Nephron progenitor cell (in vitro differentiated cells): ENCODE data around the gene EVA1B.
A peak's percentile ranks its signal among the peaks of the same experiment; 100 is the strongest.

ENCODE experiments used
- DNase-seq: peaks from one replicate; pipeline ENCODE4 v3.0.0; 2021
- H3K27ac Mint-ChIP-seq: 2 replicates; pipeline ENCODE4 v1.8.0; 2021; ENCODE audit warnings: mild to moderate bottlenecking, moderate library complexity, mixed read lengths
- H3K27me3 Mint-ChIP-seq: 2 replicates; pipeline ENCODE4 v1.8.0; 2021; ENCODE audit warnings: mild to moderate bottlenecking, low read depth, mixed read lengths; ENCODE audit not compliant: poor library complexity
- H3K36me3 Mint-ChIP-seq: 2 replicates; pipeline ENCODE4 v1.8.0; 2021; ENCODE audit warnings: low read depth, mixed read lengths
- H3K4me1 Mint-ChIP-seq: 2 replicates; pipeline ENCODE4 v1.8.0; 2021; ENCODE audit warnings: mixed read lengths
- H3K4me3 Mint-ChIP-seq: 2 replicates; pipeline ENCODE4 v1.8.0; 2021; ENCODE audit warnings: mild to moderate bottlenecking, moderate library complexity, mixed read lengths
- H3K9me3 Mint-ChIP-seq: 2 replicates; pipeline ENCODE4 v1.8.0; 2021; ENCODE audit warnings: mild to moderate bottlenecking, moderate library complexity, mixed read lengths
- CTCF ChIP-seq: fragments of 200-600 bp; sonication (generic); IDR thresholded peaks from 2 replicates; pipeline ENCODE4 v1.5.0; 2021; ENCODE audit warnings: antibody characterized with exemption

EVA1B gene, protein sequence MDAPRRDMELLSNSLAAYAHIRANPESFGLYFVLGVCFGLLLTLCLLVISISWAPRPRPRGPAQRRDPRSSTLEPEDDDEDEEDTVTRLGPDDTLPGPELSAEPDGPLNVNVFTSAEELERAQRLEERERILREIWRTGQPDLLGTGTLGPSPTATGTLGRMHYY

DNA sequence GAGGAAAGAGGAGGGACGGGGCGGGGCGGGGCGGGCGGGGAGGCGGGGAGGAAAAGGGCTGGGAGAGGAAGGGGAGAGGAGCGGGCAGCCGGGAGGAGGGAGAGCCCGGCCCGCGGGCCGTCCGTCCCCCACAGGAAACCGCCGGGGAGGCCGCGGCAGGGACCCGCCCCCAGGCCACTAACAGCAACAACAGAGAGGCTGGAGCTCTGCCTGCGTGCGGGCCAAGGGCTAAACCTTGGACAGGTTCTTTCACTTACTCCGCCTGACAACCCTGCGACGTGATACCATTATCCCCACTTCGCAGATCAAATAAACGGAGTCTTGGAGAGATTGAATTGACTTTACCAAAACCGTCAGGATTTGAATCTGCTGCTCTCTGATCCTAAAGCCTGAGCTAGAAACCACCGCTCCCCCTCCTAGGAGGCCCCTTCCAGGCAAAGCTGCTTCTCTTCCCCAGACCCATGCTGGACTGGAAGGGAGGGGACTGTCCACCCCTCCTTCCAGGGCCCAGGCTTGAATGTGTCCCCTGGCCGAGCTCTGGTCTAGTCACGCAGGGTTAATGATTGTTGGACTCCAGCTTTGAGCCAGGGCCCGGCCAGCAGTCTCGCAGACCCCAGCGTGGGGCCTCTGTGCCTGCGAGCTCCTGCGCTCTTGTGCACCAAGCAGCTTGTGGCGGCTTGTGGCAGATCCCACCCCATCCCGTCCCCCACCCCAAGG lies at the start of gene EVA1B:
EVA1B (minus strand) TSS at position 10 of the 717 bp plus-strand sequence. CDS start 608 bp downstream, outside the sequence.
- Mint-ChIP-seq H3K4me1 (peaks cover 60% of the 10 kb centered on the region), H3K9me3 (no peaks in the 10 kb centered on the region), H3K27ac (peak within 1 kb of the TSS; percentile 98), H3K36me3 (peaks cover 4% of the 10 kb centered on the region), H3K4me3 (peak within 1 kb of the TSS; percentile 85), H3K27me3 (peaks cover 17% of the 10 kb centered on the region)
- DNase-seq = peak; percentile 76
- TF ChIP-seq CTCF = no peak

DNA sequence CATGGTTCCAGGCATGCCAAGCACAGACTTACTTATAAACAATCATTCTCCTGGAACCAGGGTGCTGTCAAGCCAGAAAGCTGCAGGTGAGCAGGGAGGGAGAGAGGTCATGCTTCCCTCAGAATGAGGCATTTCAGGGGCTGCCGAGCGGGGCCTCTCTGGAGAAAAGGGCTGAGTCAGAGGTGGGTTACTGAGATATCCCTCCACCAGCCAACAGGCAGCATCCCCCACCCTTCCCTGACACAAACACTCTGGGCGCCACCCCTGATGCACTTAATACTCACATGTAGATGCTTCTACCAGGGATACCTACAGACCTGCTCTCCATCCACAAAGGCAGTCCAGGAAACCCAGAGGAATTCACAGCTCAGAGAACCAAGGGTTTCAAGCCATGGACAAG lies 49.2 kb upstream of the EVA1B start:
- Mint-ChIP-seq H3K36me3 (no peaks in the 10 kb centered on the region), H3K27ac (peak overlapping the region; percentile 68), H3K27me3 (no peaks in the 10 kb centered on the region), H3K9me3 (no peaks in the 10 kb centered on the region), H3K4me1 (peaks cover 59% of the 10 kb centered on the region), H3K4me3 (no peak overlapping the region)
- no peak for TF ChIP-seq CTCF
- DNase-seq = no peak

GRCh38 chr1:36369061-36369861 lies 45.8 kb upstream of the EVA1B start:
- Mint-ChIP-seq H3K27me3 (no peaks in the 10 kb centered on the region), H3K36me3 (peaks cover 7% of the 10 kb centered on the region), H3K9me3 (no peaks in the 10 kb centered on the region), H3K4me1 (peaks cover 75% of the 10 kb centered on the region), H3K4me3 (no peak overlapping the region), H3K27ac (peak overlapping the region; percentile 16)
- TF ChIP-seq CTCF = peak; percentile 84
- DNase-seq = peak; percentile 94

GRCh38 chr1:36367798-36368197 lies 44.4 kb upstream of the EVA1B start:
- Mint-ChIP-seq H3K27ac (no peak overlapping the region), H3K27me3 (no peaks in the 10 kb centered on the region), H3K4me3 (no peak overlapping the region), H3K9me3 (no peaks in the 10 kb centered on the region), H3K4me1 (peaks cover 61% of the 10 kb centered on the region), H3K36me3 (peaks cover 13% of the 10 kb centered on the region)
- no peak for TF ChIP-seq CTCF
- no peak for DNase-seq

DNA sequence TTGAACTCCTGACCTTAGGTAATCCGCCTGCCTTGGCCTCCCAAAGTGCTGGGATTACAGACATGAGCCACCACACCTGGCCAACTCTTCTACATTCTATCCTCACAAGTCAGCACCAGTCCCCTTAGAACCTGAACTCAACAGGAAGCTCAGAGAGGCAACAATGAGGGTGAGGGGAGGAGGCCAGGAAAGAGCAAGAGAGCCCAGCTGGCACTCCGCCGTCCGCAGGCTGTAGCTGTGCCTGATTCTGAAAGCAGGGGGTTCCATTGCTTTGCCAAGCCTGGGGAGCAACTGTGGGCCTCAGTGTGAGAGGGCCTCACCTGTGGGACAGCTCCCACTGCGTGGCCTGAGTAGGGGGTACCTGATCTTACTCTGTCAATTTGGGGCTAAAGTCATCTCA lies 43.6 kb upstream of the EVA1B start:
- Mint-ChIP-seq H3K27ac (no peak overlapping the region), H3K36me3 (peaks cover 17% of the 10 kb centered on the region), H3K27me3 (no peaks in the 10 kb centered on the region), H3K4me1 (peaks cover 55% of the 10 kb centered on the region), H3K9me3 (no peaks in the 10 kb centered on the region), H3K4me3 (no peak overlapping the region)
- no peak for TF ChIP-seq CTCF
- DNase-seq = no peak
